Measurements from ENCODE around the gene RPS27. TPM values are rescaled to one million over a fixed set of nuclear protein-coding genes. Genes with fewer than 3 reads are reported as not detected.

Gene RPS27
- polyA plus RNA-seq, 1 donor from 2014 or later, result 2,235 TPM

- no peaks in the 10 kb centered on the region for H4K20me1 ChIP-seq (ENCODE audit: insufficient read depth)
- H3K9ac ChIP-seq (ENCODE audit: low read length), result no peak overlapping the region
- no peak overlapping the region for H3K4me2 ChIP-seq (ENCODE audit: low read length)
- H3K27me3 ChIP-seq (ENCODE audit: insufficient read depth, low read depth, low read length), result no peaks in the 10 kb centered on the region
- H3K36me3 ChIP-seq (ENCODE audit: insufficient read depth, low read length), result no peaks in the 10 kb centered on the region
- TF ChIP-seq SMC3 (conservative IDR thresholded peaks at IDR 0.05; ENCODE audit: poor library complexity) (no peak), RAD21 (conservative IDR thresholded peaks at IDR 0.05) (no peak), POLR2AphosphoS5 (IDR thresholded peaks at IDR 0.05) (no peak), EZH2 (IDR thresholded peaks at IDR 0.05; ENCODE audit: borderline replicate concordance, insufficient read depth, low read length, poor library complexity, severe bottlenecking) (no peak), REST (IDR thresholded peaks at IDR 0.05; ENCODE audit: borderline replicate concordance) (no peak), EP300 (conservative IDR thresholded peaks at IDR 0.05; ENCODE audit: poor library complexity, severe bottlenecking) (no peak), TAF1 (IDR thresholded peaks at IDR 0.05; ENCODE audit: low read depth) (no peak), MXI1 (conservative IDR thresholded peaks at IDR 0.05; ENCODE audit: poor library complexity, severe bottlenecking) (no peak)
- TF ChIP-seq, protein P1, sequence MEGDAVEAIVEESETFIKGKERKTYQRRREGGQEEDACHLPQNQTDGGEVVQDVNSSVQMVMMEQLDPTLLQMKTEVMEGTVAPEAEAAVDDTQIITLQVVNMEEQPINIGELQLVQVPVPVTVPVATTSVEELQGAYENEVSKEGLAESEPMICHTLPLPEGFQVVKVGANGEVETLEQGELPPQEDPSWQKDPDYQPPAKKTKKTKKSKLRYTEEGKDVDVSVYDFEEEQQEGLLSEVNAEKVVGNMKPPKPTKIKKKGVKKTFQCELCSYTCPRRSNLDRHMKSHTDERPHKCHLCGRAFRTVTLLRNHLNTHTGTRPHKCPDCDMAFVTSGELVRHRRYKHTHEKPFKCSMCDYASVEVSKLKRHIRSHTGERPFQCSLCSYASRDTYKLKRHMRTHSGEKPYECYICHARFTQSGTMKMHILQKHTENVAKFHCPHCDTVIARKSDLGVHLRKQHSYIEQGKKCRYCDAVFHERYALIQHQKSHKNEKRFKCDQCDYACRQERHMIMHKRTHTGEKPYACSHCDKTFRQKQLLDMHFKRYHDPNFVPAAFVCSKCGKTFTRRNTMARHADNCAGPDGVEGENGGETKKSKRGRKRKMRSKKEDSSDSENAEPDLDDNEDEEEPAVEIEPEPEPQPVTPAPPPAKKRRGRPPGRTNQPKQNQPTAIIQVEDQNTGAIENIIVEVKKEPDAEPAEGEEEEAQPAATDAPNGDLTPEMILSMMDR (IDR thresholded peaks at IDR 0.05; ENCODE audit: poor library complexity, severe bottlenecking), result no peak
- H3K9me3 ChIP-seq (ENCODE audit: low read length), result no peaks in the 10 kb centered on the region
- H2AFZ ChIP-seq (ENCODE audit: low read depth, low read length), result no peak overlapping the region
- peak overlapping the region; percentile 85 for H3K4me3 ChIP-seq (ENCODE audit: low read length)
- H3F3A ChIP-seq (ENCODE audit: insufficient read depth, low read length, poor library complexity, severe bottlenecking), result no peaks in the 10 kb centered on the region
- H3K27ac ChIP-seq (ENCODE audit: low read length), result no peak overlapping the region
- no peaks in the 10 kb centered on the region for H3K9me2 ChIP-seq (ENCODE audit: insufficient read depth, low read length)
- peaks cover 4% of the 10 kb centered on the region for H3K79me2 ChIP-seq (replicated peaks; ENCODE audit: insufficient read depth, low read length)
These were observed 45.8 kb upstream of the RPS27 start for GRCh38 chr1:153944827-153945117.

GRCh38 chr1:153945131-153945794, 45.3 kb upstream of the RPS27 start:
- peak overlapping the region; percentile 79 for H3K9ac ChIP-seq (ENCODE audit: low read length)
- no peaks in the 10 kb centered on the region for H3K9me2 ChIP-seq (ENCODE audit: insufficient read depth, low read length)
- H3K27ac ChIP-seq (ENCODE audit: low read length), result peak overlapping the region; percentile 47

More at GRCh38 chr1:153945131-153945794, 45.3 kb upstream of the RPS27 start:
- Histone ChIP-seq H3K79me2 (replicated peaks; ENCODE audit: insufficient read depth, low read length) (peaks cover 4% of the 10 kb centered on the region), H3K36me3 (ENCODE audit: insufficient read depth, low read length) (no peaks in the 10 kb centered on the region), H4K20me1 (ENCODE audit: insufficient read depth) (no peaks in the 10 kb centered on the region), H3F3A (ENCODE audit: insufficient read depth, low read length, poor library complexity, severe bottlenecking) (no peaks in the 10 kb centered on the region), H3K4me3 (ENCODE audit: low read length) (peak overlapping the region; percentile 85), H3K4me2 (ENCODE audit: low read length) (peak overlapping the region; percentile 67), H2AFZ (ENCODE audit: low read depth, low read length) (peak overlapping the region; percentile 18), H3K27me3 (ENCODE audit: insufficient read depth, low read depth, low read length) (no peaks in the 10 kb centered on the region), H3K9me3 (ENCODE audit: low read length) (no peaks in the 10 kb centered on the region)
- TF ChIP-seq, protein P1 (IDR thresholded peaks at IDR 0.05; ENCODE audit: poor library complexity, severe bottlenecking), result no peak
- TF ChIP-seq RAD21 (conservative IDR thresholded peaks at IDR 0.05), result no peak
- no peak for TF ChIP-seq EZH2 (IDR thresholded peaks at IDR 0.05; ENCODE audit: borderline replicate concordance, insufficient read depth, low read length, poor library complexity, severe bottlenecking)
- TF ChIP-seq TAF1 (IDR thresholded peaks at IDR 0.05; ENCODE audit: low read depth), result no peak
- TF ChIP-seq REST (IDR thresholded peaks at IDR 0.05; ENCODE audit: borderline replicate concordance), result no peak
- TF ChIP-seq MXI1 (conservative IDR thresholded peaks at IDR 0.05; ENCODE audit: poor library complexity, severe bottlenecking), result no peak
- no peak for TF ChIP-seq SMC3 (conservative IDR thresholded peaks at IDR 0.05; ENCODE audit: poor library complexity)

All from neural cell (in vitro differentiated cells).